ENCODE results near the gene TTLL9. TPM values are rescaled to one million over a fixed set of nuclear protein-coding genes. Genes with fewer than 3 reads are reported as not detected.

Gene TTLL9
- polyA plus RNA-seq, 1 donor from 2014 or later, result 8.0 TPM

DNA sequence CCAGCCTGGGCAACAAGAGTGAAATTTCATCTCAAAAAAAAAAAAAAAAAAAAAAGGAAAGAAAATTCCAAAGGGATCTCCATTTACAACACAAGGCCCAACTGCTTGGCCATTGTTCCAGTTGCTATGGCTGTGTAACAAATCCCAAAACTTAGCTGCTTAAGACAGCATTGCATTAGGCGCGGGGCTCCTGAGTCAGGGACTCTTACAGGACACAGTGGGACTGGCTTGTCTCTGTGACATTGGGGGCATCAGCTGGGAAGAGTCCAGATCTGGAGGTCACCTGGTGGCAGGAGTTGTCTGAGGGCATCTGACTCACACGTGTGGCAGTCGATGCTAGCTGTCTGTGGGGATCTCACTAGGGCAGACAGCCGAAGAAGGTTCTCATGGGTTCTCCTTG, 35.6 kb downstream of the TTLL9 start:
- Histone ChIP-seq H3K9me3 (ENCODE audit: low read length) (no peaks in the 10 kb centered on the region), H4K20me1 (ENCODE audit: insufficient read depth) (no peaks in the 10 kb centered on the region)

DNA sequence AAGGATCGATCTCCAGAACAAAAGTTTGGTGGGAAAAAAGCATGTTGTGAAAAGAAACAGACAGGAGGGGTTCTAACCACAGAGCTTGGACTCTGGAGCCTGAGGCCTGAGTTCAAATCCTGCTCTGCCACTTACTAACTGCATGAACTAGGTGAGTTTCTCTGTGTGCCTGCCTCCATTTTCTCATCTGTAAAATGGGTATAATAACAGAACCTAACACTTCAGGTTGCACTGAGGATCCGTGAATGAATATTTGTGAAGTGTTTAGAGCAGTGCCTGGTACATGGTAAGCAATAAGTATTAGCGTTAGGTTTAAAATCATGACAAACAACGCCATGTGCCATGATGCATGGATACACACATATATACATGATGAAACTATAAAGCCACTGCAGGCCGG, 36.6 kb downstream of the TTLL9 start:
- no peak overlapping the region for H2AFZ ChIP-seq (ENCODE audit: low read depth, low read length)
- no peak overlapping the region for H3K9ac ChIP-seq (ENCODE audit: low read length)
- H3F3A ChIP-seq (ENCODE audit: insufficient read depth, low read length, poor library complexity, severe bottlenecking), result no peaks in the 10 kb centered on the region
- H3K36me3 ChIP-seq (ENCODE audit: insufficient read depth, low read length), result no peaks in the 10 kb centered on the region
- H3K79me2 ChIP-seq (replicated peaks; ENCODE audit: insufficient read depth, low read length), result no peaks in the 10 kb centered on the region
- no peaks in the 10 kb centered on the region for H3K9me3 ChIP-seq (ENCODE audit: low read length)
- no peaks in the 10 kb centered on the region for H3K27me3 ChIP-seq (ENCODE audit: insufficient read depth, low read depth, low read length)
- H4K20me1 ChIP-seq (ENCODE audit: insufficient read depth), result no peaks in the 10 kb centered on the region
- no peak overlapping the region for H3K4me3 ChIP-seq (ENCODE audit: low read length)
- H3K27ac ChIP-seq (ENCODE audit: low read length), result no peak overlapping the region
- no peak overlapping the region for H3K4me2 ChIP-seq (ENCODE audit: low read length)
- TF ChIP-seq EZH2 (IDR thresholded peaks at IDR 0.05; ENCODE audit: borderline replicate concordance, insufficient read depth, low read length, poor library complexity, severe bottlenecking) (no peak), MXI1 (conservative IDR thresholded peaks at IDR 0.05; ENCODE audit: poor library complexity, severe bottlenecking) (no peak), EP300 (conservative IDR thresholded peaks at IDR 0.05; ENCODE audit: poor library complexity, severe bottlenecking) (no peak), SMC3 (conservative IDR thresholded peaks at IDR 0.05; ENCODE audit: poor library complexity) (no peak), TAF1 (IDR thresholded peaks at IDR 0.05; ENCODE audit: low read depth) (no peak), POLR2AphosphoS5 (IDR thresholded peaks at IDR 0.05) (no peak), RAD21 (conservative IDR thresholded peaks at IDR 0.05) (no peak)
- TF ChIP-seq, protein P1, sequence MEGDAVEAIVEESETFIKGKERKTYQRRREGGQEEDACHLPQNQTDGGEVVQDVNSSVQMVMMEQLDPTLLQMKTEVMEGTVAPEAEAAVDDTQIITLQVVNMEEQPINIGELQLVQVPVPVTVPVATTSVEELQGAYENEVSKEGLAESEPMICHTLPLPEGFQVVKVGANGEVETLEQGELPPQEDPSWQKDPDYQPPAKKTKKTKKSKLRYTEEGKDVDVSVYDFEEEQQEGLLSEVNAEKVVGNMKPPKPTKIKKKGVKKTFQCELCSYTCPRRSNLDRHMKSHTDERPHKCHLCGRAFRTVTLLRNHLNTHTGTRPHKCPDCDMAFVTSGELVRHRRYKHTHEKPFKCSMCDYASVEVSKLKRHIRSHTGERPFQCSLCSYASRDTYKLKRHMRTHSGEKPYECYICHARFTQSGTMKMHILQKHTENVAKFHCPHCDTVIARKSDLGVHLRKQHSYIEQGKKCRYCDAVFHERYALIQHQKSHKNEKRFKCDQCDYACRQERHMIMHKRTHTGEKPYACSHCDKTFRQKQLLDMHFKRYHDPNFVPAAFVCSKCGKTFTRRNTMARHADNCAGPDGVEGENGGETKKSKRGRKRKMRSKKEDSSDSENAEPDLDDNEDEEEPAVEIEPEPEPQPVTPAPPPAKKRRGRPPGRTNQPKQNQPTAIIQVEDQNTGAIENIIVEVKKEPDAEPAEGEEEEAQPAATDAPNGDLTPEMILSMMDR (IDR thresholded peaks at IDR 0.05; ENCODE audit: poor library complexity, severe bottlenecking), result no peak
- TF ChIP-seq, protein P2, sequence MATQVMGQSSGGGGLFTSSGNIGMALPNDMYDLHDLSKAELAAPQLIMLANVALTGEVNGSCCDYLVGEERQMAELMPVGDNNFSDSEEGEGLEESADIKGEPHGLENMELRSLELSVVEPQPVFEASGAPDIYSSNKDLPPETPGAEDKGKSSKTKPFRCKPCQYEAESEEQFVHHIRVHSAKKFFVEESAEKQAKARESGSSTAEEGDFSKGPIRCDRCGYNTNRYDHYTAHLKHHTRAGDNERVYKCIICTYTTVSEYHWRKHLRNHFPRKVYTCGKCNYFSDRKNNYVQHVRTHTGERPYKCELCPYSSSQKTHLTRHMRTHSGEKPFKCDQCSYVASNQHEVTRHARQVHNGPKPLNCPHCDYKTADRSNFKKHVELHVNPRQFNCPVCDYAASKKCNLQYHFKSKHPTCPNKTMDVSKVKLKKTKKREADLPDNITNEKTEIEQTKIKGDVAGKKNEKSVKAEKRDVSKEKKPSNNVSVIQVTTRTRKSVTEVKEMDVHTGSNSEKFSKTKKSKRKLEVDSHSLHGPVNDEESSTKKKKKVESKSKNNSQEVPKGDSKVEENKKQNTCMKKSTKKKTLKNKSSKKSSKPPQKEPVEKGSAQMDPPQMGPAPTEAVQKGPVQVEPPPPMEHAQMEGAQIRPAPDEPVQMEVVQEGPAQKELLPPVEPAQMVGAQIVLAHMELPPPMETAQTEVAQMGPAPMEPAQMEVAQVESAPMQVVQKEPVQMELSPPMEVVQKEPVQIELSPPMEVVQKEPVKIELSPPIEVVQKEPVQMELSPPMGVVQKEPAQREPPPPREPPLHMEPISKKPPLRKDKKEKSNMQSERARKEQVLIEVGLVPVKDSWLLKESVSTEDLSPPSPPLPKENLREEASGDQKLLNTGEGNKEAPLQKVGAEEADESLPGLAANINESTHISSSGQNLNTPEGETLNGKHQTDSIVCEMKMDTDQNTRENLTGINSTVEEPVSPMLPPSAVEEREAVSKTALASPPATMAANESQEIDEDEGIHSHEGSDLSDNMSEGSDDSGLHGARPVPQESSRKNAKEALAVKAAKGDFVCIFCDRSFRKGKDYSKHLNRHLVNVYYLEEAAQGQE (IDR thresholded peaks at IDR 0.05; ENCODE audit: borderline replicate concordance), result no peak
- H3K9me2 ChIP-seq (ENCODE audit: insufficient read depth, low read length), result no peaks in the 10 kb centered on the region

More for the DNA sequence above, 35.6 kb downstream of the TTLL9 start:
- Histone ChIP-seq H3K9ac (ENCODE audit: low read length) (no peak overlapping the region), H3F3A (ENCODE audit: insufficient read depth, low read length, poor library complexity, severe bottlenecking) (no peaks in the 10 kb centered on the region), H2AFZ (ENCODE audit: low read depth, low read length) (no peak overlapping the region), H3K27ac (ENCODE audit: low read length) (no peak overlapping the region), H3K4me3 (ENCODE audit: low read length) (no peak overlapping the region), H3K4me2 (ENCODE audit: low read length) (no peak overlapping the region), H3K9me2 (ENCODE audit: insufficient read depth, low read length) (no peaks in the 10 kb centered on the region), H3K79me2 (replicated peaks; ENCODE audit: insufficient read depth, low read length) (no peaks in the 10 kb centered on the region), H3K27me3 (ENCODE audit: insufficient read depth, low read depth, low read length) (no peaks in the 10 kb centered on the region), H3K36me3 (ENCODE audit: insufficient read depth, low read length) (no peaks in the 10 kb centered on the region)
- TF ChIP-seq TAF1 (IDR thresholded peaks at IDR 0.05; ENCODE audit: low read depth) (no peak), EZH2 (IDR thresholded peaks at IDR 0.05; ENCODE audit: borderline replicate concordance, insufficient read depth, low read length, poor library complexity, severe bottlenecking) (no peak), SMC3 (conservative IDR thresholded peaks at IDR 0.05; ENCODE audit: poor library complexity) (no peak), EP300 (conservative IDR thresholded peaks at IDR 0.05; ENCODE audit: poor library complexity, severe bottlenecking) (no peak), POLR2AphosphoS5 (IDR thresholded peaks at IDR 0.05) (no peak), MXI1 (conservative IDR thresholded peaks at IDR 0.05; ENCODE audit: poor library complexity, severe bottlenecking) (no peak), RAD21 (conservative IDR thresholded peaks at IDR 0.05) (no peak)
- TF ChIP-seq, protein P2 (IDR thresholded peaks at IDR 0.05; ENCODE audit: borderline replicate concordance), result no peak
- TF ChIP-seq, protein P1 (IDR thresholded peaks at IDR 0.05; ENCODE audit: poor library complexity, severe bottlenecking), result no peak

Data from neural cell (in vitro differentiated cells).